Endothelial cell of umbilical vein (primary cell): ENCODE results near the gene PGM2L1. TPM values are rescaled to one million over a fixed set of nuclear protein-coding genes. Genes with fewer than 3 reads are reported as not detected.

Experiments used
- BruUV-seq: library from RNA; stranded (reverse); fragments of 400-500 nt; replicated peaks from 2 replicates; lab custom pipeline; 2021; lab: Mats Ljungman, UMichigan
- CTCF ChIA-PET: fragments of 300-600, 350-600 bp; sonication (Branson Sonifier 250); formaldehyde crosslinking; loops from one replicate; lab custom pipeline; 2021; ENCODE audit warnings: antibody characterized with exemption, inconsistent platforms; lab: Charles Lee
- POLR2A ChIA-PET: fragments of 300-600, 350-600 bp; sonication (Branson Sonifier 250); formaldehyde crosslinking; loops from one replicate; lab custom pipeline; 2021; ENCODE audit warnings: antibody characterized with exemption, inconsistent platforms; lab: Charles Lee
- DNase-seq: peaks from one replicate; pipeline ENCODE4 v3.0.0-alpha.2; 2011; ENCODE audit warnings: low read depth, low spot score
- FAIRE-seq: peaks from 2 replicates; lab custom pipeline; 2011; peaks lifted over from hg19 to GRCh38; lab: Jason Lieb, UNC
- H2AFZ ChIP-seq: 2 replicates; pipeline ENCODE4 v1.6.0; 2012; ENCODE audit warnings: low read depth, low read length, control low read depth, inconsistent platforms
- H3K27ac ChIP-seq: 2 replicates; pipeline ENCODE4 v1.5.1; 2011; ENCODE audit warnings: low read depth, mild to moderate bottlenecking, control low read depth, low read length, moderate library complexity; ENCODE audit not compliant: insufficient read depth
- H3K27me3 ChIP-seq, 2 experiments: 2 replicates each; pipeline versions ENCODE4 v1.6.0 to v1.6.1; 2011; ENCODE audit warnings: low read length in 2 of 2, mixed read lengths in 1 of 2; ENCODE audit not compliant: control insufficient read depth in 2 of 2, insufficient read depth in 2 of 2
- H3K36me3 ChIP-seq, 2 experiments: 2 replicates in 1 of 2; 3 replicates in 1 of 2; pipeline ENCODE4 v1.5.1; 2011; ENCODE audit warnings: low read length in 2 of 2, mild to moderate bottlenecking in 1 of 2, moderate library complexity in 1 of 2; ENCODE audit not compliant: control insufficient read depth in 2 of 2, insufficient read depth in 2 of 2; ENCODE audit errors: extremely low read depth in 1 of 2
- H3K4me1 ChIP-seq: 3 replicates; pipeline ENCODE4 v1.5.1; 2011; ENCODE audit warnings: mild to moderate bottlenecking, low read length; ENCODE audit not compliant: control insufficient read depth, insufficient read depth; ENCODE audit errors: extremely low read depth
- H3K4me2 ChIP-seq: 2 replicates; pipeline ENCODE4 v1.6.1; 2011; ENCODE audit warnings: low read length, control low read depth, mixed read lengths; ENCODE audit not compliant: insufficient read depth
- H3K4me3 ChIP-seq, 3 experiments: fragments of 200-600 bp in 1 of 3; sonication (generic), shearing (Covaris generic) in 1 of 3; replicated peaks in 1 of 3; 2 replicates each; pipeline ENCODE4 v1.5.1; 2011 to 2016; ENCODE audit warnings: control low read depth in 3 of 3, low read length in 3 of 3, mild to moderate bottlenecking in 2 of 3, inconsistent platforms in 1 of 3, low read depth in 1 of 3, moderate library complexity in 1 of 3; ENCODE audit not compliant: insufficient read depth in 1 of 3
- H3K79me2 ChIP-seq: 2 replicates; pipeline ENCODE4 v1.6.0; 2012; ENCODE audit warnings: low read length, inconsistent platforms; ENCODE audit not compliant: control insufficient read depth, insufficient read depth
- H3K9ac ChIP-seq: replicated peaks from 2 replicates; pipeline ENCODE3; 2011; ENCODE audit warnings: low read length, control low read depth; ENCODE audit not compliant: insufficient read depth; ENCODE audit errors: extremely low read depth
- H3K9me1 ChIP-seq: replicated peaks from 3 replicates; pipeline ENCODE4 v1.6.0; 2011; ENCODE audit warnings: mild to moderate bottlenecking, low read length; ENCODE audit not compliant: control insufficient read depth, insufficient read depth; ENCODE audit errors: extremely low read depth
- H3K9me3 ChIP-seq: replicated peaks from 2 replicates; pipeline ENCODE4 v1.5.1; 2012; ENCODE audit warnings: low read length, inconsistent platforms; ENCODE audit not compliant: control insufficient read depth, insufficient read depth
- H4K20me1 ChIP-seq: replicated peaks from 2 replicates; pipeline ENCODE3; 2011; ENCODE audit warnings: mild to moderate bottlenecking, low read length; ENCODE audit not compliant: control insufficient read depth, insufficient read depth; ENCODE audit errors: extremely low read depth
- EZH2 ChIP-seq: IDR thresholded peaks from 2 replicates; pipeline ENCODE4 v1.6.1; 2012; ENCODE audit warnings: borderline replicate concordance, low read depth, mild to moderate bottlenecking, moderate library complexity, low read length, inconsistent platforms; ENCODE audit not compliant: severe bottlenecking
- FOS ChIP-seq: IDR thresholded peaks from 2 replicates; pipeline ENCODE4 v1.6.1; 2011; ENCODE audit warnings: mild to moderate bottlenecking, low read length, moderate library complexity, borderline replicate concordance; ENCODE audit not compliant: insufficient read depth
- GATA2 ChIP-seq: IDR thresholded peaks from 2 replicates; pipeline ENCODE4 v1.7.0; 2011; ENCODE audit warnings: low read depth, mild to moderate bottlenecking, moderate library complexity, mixed read lengths, low read length; ENCODE audit not compliant: insufficient read length, insufficient read depth
- JUN ChIP-seq: IDR thresholded peaks from 2 replicates; pipeline ENCODE4 v1.6.1; 2011; ENCODE audit warnings: borderline replicate concordance, low read depth; ENCODE audit not compliant: insufficient read length, insufficient read depth
- MYC ChIP-seq: IDR thresholded peaks from one replicate; pipeline ENCODE4 v1.6.1; 2011; ENCODE audit warnings: mild to moderate bottlenecking, low read depth, low read length
- POLR2A ChIP-seq: IDR thresholded peaks from 2 replicates; pipeline ENCODE4 v1.6.1; 2012; ENCODE audit warnings: low read depth, mild to moderate bottlenecking, control low read depth, low read length
- POLR2AphosphoS5 ChIP-seq: IDR thresholded peaks from 2 replicates; pipeline ENCODE4 v1.6.1; 2012; ENCODE audit warnings: low read depth, mild to moderate bottlenecking, control low read depth, low read length, moderate library complexity; ENCODE audit not compliant: insufficient read depth
- dilution Hi-C: fragments of 300-500 bp; cut with MboI; formaldehyde crosslinking; loops from one replicate; pipeline ENCODE4 v1.15.0; 2019; ENCODE audit warnings: low sequenced_read_pairs; ENCODE audit not compliant: extremely low pct_ligation_motif_present
- intact Hi-C: fragments of 100-400 bp; cut with micrococcal nuclease; formaldehyde crosslinking; loops from one replicate; pipeline ENCODE4 v1.10.0; 2022
- polyA plus RNA-seq, 4 experiments: library from polyadenylated mRNA; depleted of rRNA in 3 of 4; stranded (reverse) in 3 of 4; unstranded in 1 of 4; fragments of >200 nt; gene quantifications; 2 replicates each; pipeline versions ENCODE4 v1.2.1 to v1.2.3, GENCODE V29; 2011 to 2012; ENCODE audit warnings: missing spikeins in 1 of 4
- total RNA-seq: library from RNA; stranded (reverse); gene quantifications from 2 replicates; pipeline ENCODE4 v1.2.3, GENCODE V29; 2021
- TF ChIP-seq, protein P1 (sequence below): IDR thresholded peaks from 2 replicates; pipeline ENCODE4 v1.6.1; 2011; ENCODE audit not compliant: insufficient read depth, insufficient read length
- TF ChIP-seq, protein P2 (sequence below), 2 donors: IDR thresholded peaks; 1 replicate in 1 of 2; 2 replicates in 1 of 2; pipeline ENCODE4 v1.5.1; 2011; ENCODE audit warnings: low read length in 2 of 2, mild to moderate bottlenecking in 2 of 2, moderate library complexity in 2 of 2, control low read depth in 1 of 2, inconsistent platforms in 1 of 2, low read depth in 1 of 2; ENCODE audit not compliant: insufficient read depth in 1 of 2; ENCODE audit errors: extremely low read depth in 1 of 2

Gene PGM2L1
- total and polyA plus RNA-seq, 2 donors (not counting 3 experiments of a cell fraction or from before 2014, with no cell fraction given) = 7.9 to 31.4 TPM

DNA sequence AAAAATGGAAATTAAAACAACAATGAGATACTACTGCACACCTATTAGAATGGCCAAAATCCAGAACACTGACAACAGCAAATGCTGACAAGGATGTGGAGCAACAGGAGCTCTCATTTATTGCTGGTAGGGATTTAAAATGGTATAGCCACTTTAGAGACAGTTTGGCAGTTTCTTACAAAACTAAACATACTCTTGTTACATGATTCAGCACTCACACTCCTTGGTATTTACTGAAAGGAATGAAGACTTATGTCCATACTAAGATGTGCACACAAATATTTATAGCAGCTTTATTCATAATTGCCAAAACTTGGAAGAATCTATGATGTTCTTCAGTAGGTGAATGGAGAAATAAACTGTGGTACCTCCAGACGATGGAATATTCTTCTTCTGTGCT, 40.8 kb downstream of the PGM2L1 start:
- intact Hi-C loops = no loop called here
- ChIA-PET POLR2A (interaction anchor here (0.8 kb wide), 1 partner anchor 12 kb away, joined by 5 read pairs; no protein-coding TSS in a partner anchor), CTCF (interaction anchor here (0.7 to 3.3 kb wide), 4 partner anchors 13 to 102 kb away, joined by 3 to 11 read pairs (median 6); no protein-coding TSS in a partner anchor)
- Histone ChIP-seq H4K20me1 (no peaks in the 10 kb centered on the region), H3K36me3 (peaks cover 2 to 7% of the 10 kb centered on the region in 2 experiments), H3K4me3 (no peak overlapping the region), H3K4me1 (no peaks in the 10 kb centered on the region), H3K27me3 (no peaks in the 10 kb centered on the region), H3K9me1 (no peaks in the 10 kb centered on the region), H2AFZ (no peak overlapping the region), H3K27ac (no peak overlapping the region), H3K9ac (no peak overlapping the region), H3K79me2 (no peaks in the 10 kb centered on the region), H3K9me3 (no peaks in the 10 kb centered on the region), H3K4me2 (no peak overlapping the region)
- no peak for FAIRE-seq
- TF ChIP-seq EZH2 = no peak
- no TSS peak for BruUV-seq
- no peak for DNase-seq
- dilution Hi-C loops = no loop called here

DNA sequence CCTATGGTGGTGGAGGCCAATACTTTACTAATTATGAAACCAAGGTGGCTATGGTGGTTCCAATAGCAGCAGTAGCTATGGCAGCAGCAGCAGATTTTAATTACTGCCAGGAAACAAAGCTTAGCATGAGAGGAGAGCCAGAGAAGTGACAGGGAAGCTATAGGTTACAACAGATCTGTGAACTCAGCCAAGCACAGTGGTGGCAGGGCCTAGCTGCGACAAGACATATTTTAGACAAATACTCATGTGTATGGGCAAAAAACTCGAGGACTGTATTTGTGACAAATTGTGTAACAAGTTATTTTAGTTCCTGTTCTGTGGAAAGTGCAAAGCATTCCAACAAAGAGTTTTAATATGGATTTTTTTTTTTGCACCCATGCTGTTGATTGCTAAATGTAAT, 42.6 kb downstream of the PGM2L1 start:
- no peak overlapping the region for H2AFZ ChIP-seq
- CTCF ChIA-PET = interaction anchor here (2.0 to 3.3 kb wide), 2 partner anchors 94 to 100 kb away, joined by 8 to 11 read pairs; no protein-coding TSS in a partner anchor
- FAIRE-seq = no peak
- H3K4me1 ChIP-seq = no peaks in the 10 kb centered on the region
- no peaks in the 10 kb centered on the region for H3K9me3 ChIP-seq
- no peak overlapping the region for H3K4me2 ChIP-seq
- intact Hi-C loops = no loop called here
- no TSS peak for BruUV-seq
- dilution Hi-C loops = no loop called here
- H3K36me3 ChIP-seq = peaks cover 2 to 4% of the 10 kb centered on the region in 2 experiments
- no peak overlapping the region for H3K9ac ChIP-seq
- POLR2A ChIA-PET = interaction anchor here (0.7 kb wide), 1 partner anchor 94 kb away, joined by 4 read pairs; no protein-coding TSS in a partner anchor
- no peak overlapping the region for H3K27ac ChIP-seq
- H3K9me1 ChIP-seq = no peaks in the 10 kb centered on the region
- H3K79me2 ChIP-seq = no peaks in the 10 kb centered on the region
- no peaks in the 10 kb centered on the region for H3K27me3 ChIP-seq
- TF ChIP-seq EZH2 (no peak), GATA2 (no peak), POLR2A (no peak), MYC (no peak), FOS (no peak), JUN (no peak), POLR2AphosphoS5 (no peak)
- TF ChIP-seq, protein P1, sequence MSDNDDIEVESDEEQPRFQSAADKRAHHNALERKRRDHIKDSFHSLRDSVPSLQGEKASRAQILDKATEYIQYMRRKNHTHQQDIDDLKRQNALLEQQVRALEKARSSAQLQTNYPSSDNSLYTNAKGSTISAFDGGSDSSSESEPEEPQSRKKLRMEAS = no peak
- TF ChIP-seq, protein P2, sequence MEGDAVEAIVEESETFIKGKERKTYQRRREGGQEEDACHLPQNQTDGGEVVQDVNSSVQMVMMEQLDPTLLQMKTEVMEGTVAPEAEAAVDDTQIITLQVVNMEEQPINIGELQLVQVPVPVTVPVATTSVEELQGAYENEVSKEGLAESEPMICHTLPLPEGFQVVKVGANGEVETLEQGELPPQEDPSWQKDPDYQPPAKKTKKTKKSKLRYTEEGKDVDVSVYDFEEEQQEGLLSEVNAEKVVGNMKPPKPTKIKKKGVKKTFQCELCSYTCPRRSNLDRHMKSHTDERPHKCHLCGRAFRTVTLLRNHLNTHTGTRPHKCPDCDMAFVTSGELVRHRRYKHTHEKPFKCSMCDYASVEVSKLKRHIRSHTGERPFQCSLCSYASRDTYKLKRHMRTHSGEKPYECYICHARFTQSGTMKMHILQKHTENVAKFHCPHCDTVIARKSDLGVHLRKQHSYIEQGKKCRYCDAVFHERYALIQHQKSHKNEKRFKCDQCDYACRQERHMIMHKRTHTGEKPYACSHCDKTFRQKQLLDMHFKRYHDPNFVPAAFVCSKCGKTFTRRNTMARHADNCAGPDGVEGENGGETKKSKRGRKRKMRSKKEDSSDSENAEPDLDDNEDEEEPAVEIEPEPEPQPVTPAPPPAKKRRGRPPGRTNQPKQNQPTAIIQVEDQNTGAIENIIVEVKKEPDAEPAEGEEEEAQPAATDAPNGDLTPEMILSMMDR (IDR thresholded peaks at IDR 0.05; ENCODE audit: extremely low read depth in 1 of 2, insufficient read depth in 1 of 2, low read depth in 1 of 2, low read length in 2 of 2) = no peak
- H4K20me1 ChIP-seq = no peaks in the 10 kb centered on the region
- no peak overlapping the region for H3K4me3 ChIP-seq
- DNase-seq = no peak
